ENCODE results near the gene MMD2. TPM values are rescaled to one million over a fixed set of nuclear protein-coding genes. Genes with fewer than 3 reads are reported as not detected.

Gene MMD2
- total and polyA plus RNA-seq, 2 donors (not counting 1 experiment from before 2014, with no cell fraction given): not detected

- DNase-seq (ENCODE audit: low read depth in 2 of 2): no peak
- H3K4me2 ChIP-seq (ENCODE audit: extremely low read depth, insufficient read depth, low read length): no peak overlapping the region
- no peak overlapping the region for H3K9ac ChIP-seq (ENCODE audit: insufficient read depth, low read length)
- peaks cover 6% of the 10 kb centered on the region for H3K36me3 ChIP-seq (ENCODE audit: control insufficient read depth, insufficient read depth, low read length)
- no peaks in the 10 kb centered on the region for H3K79me2 ChIP-seq (ENCODE audit: control insufficient read depth, insufficient read depth, low read length)
- H3K9me3 ChIP-seq (ENCODE audit: control insufficient read depth, insufficient read depth, low read depth, low read length): no peaks in the 10 kb centered on the region
- H3K27ac ChIP-seq (ENCODE audit: insufficient read depth, low read length): no peak overlapping the region
- no peak overlapping the region for H2AFZ ChIP-seq (ENCODE audit: low read length)
- no peak for TF ChIP-seq EZH2 (IDR thresholded peaks at IDR 0.05; ENCODE audit: low read length, missing control alignments)
- TF ChIP-seq, protein P1, sequence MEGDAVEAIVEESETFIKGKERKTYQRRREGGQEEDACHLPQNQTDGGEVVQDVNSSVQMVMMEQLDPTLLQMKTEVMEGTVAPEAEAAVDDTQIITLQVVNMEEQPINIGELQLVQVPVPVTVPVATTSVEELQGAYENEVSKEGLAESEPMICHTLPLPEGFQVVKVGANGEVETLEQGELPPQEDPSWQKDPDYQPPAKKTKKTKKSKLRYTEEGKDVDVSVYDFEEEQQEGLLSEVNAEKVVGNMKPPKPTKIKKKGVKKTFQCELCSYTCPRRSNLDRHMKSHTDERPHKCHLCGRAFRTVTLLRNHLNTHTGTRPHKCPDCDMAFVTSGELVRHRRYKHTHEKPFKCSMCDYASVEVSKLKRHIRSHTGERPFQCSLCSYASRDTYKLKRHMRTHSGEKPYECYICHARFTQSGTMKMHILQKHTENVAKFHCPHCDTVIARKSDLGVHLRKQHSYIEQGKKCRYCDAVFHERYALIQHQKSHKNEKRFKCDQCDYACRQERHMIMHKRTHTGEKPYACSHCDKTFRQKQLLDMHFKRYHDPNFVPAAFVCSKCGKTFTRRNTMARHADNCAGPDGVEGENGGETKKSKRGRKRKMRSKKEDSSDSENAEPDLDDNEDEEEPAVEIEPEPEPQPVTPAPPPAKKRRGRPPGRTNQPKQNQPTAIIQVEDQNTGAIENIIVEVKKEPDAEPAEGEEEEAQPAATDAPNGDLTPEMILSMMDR (conservative IDR thresholded peaks at IDR 0.05 in 1 of 2, IDR thresholded peaks at IDR 0.05 in 1 of 2; ENCODE audit: low read depth in 1 of 2, low read length in 2 of 2): no peak
- no peaks in the 10 kb centered on the region for H3K27me3 ChIP-seq (ENCODE audit: control insufficient read depth, insufficient read depth, low read length)
- H3K4me3 ChIP-seq (replicated peaks in 1 of 4; ENCODE audit: control extremely low read depth in 1 of 4, insufficient read depth in 1 of 4, low read depth in 3 of 4, low read length in 4 of 4): no peak overlapping the region
- no peaks in the 10 kb centered on the region for H4K20me1 ChIP-seq (ENCODE audit: control insufficient read depth, extremely low read depth, insufficient read depth, low read length)
- no peaks in the 10 kb centered on the region for H3K4me1 ChIP-seq (ENCODE audit: control insufficient read depth, extremely low read depth, insufficient read depth, low read length)
Observed at GRCh38 chr7:5001003-5001402, 42.0 kb upstream of the MMD2 start.

- no peak for DNase-seq (ENCODE audit: low read depth in 2 of 2)
- H3K27me3 ChIP-seq (ENCODE audit: control insufficient read depth, insufficient read depth, low read length): no peaks in the 10 kb centered on the region
- TF ChIP-seq, protein P1 (conservative IDR thresholded peaks at IDR 0.05 in 1 of 2, IDR thresholded peaks at IDR 0.05 in 1 of 2; ENCODE audit: low read depth in 1 of 2, low read length in 2 of 2): no peak
- no peak for TF ChIP-seq EZH2 (IDR thresholded peaks at IDR 0.05; ENCODE audit: low read length, missing control alignments)
- no peaks in the 10 kb centered on the region for H4K20me1 ChIP-seq (ENCODE audit: control insufficient read depth, extremely low read depth, insufficient read depth, low read length)
- peaks cover 9% of the 10 kb centered on the region for H3K36me3 ChIP-seq (ENCODE audit: control insufficient read depth, insufficient read depth, low read length)
- H3K4me2 ChIP-seq (ENCODE audit: extremely low read depth, insufficient read depth, low read length): no peak overlapping the region
- no peaks in the 10 kb centered on the region for H3K4me1 ChIP-seq (ENCODE audit: control insufficient read depth, extremely low read depth, insufficient read depth, low read length)
- no peak overlapping the region for H2AFZ ChIP-seq (ENCODE audit: low read length)
- no peaks in the 10 kb centered on the region for H3K79me2 ChIP-seq (ENCODE audit: control insufficient read depth, insufficient read depth, low read length)
- no peak overlapping the region for H3K9ac ChIP-seq (ENCODE audit: insufficient read depth, low read length)
- no peak overlapping the region for H3K4me3 ChIP-seq (replicated peaks in 1 of 4; ENCODE audit: control extremely low read depth in 1 of 4, insufficient read depth in 1 of 4, low read depth in 3 of 4, low read length in 4 of 4)
- no peak overlapping the region for H3K27ac ChIP-seq (ENCODE audit: insufficient read depth, low read length)
- H3K9me3 ChIP-seq (ENCODE audit: control insufficient read depth, insufficient read depth, low read depth, low read length): no peaks in the 10 kb centered on the region
Observed at GRCh38 chr7:4999369-4999950, 40.5 kb upstream of the MMD2 start.

- DNase-seq (ENCODE audit: low read depth in 2 of 2): no peak
- Histone ChIP-seq H3K27ac (ENCODE audit: insufficient read depth, low read length) (no peak overlapping the region), H3K4me2 (ENCODE audit: extremely low read depth, insufficient read depth, low read length) (no peak overlapping the region), H3K9ac (ENCODE audit: insufficient read depth, low read length) (no peak overlapping the region), H3K27me3 (ENCODE audit: control insufficient read depth, insufficient read depth, low read length) (no peaks in the 10 kb centered on the region), H3K79me2 (ENCODE audit: control insufficient read depth, insufficient read depth, low read length) (no peaks in the 10 kb centered on the region), H3K4me1 (ENCODE audit: control insufficient read depth, extremely low read depth, insufficient read depth, low read length) (no peaks in the 10 kb centered on the region), H2AFZ (ENCODE audit: low read length) (no peak overlapping the region), H3K36me3 (ENCODE audit: control insufficient read depth, insufficient read depth, low read length) (peaks cover 10% of the 10 kb centered on the region), H3K9me3 (ENCODE audit: control insufficient read depth, insufficient read depth, low read depth, low read length) (no peaks in the 10 kb centered on the region), H3K4me3 (replicated peaks in 1 of 4; ENCODE audit: control extremely low read depth in 1 of 4, insufficient read depth in 1 of 4, low read depth in 3 of 4, low read length in 4 of 4) (no peak overlapping the region), H4K20me1 (ENCODE audit: control insufficient read depth, extremely low read depth, insufficient read depth, low read length) (no peaks in the 10 kb centered on the region)
- TF ChIP-seq EZH2 (IDR thresholded peaks at IDR 0.05; ENCODE audit: low read length, missing control alignments): no peak
- TF ChIP-seq, protein P1 (conservative IDR thresholded peaks at IDR 0.05 in 1 of 2, IDR thresholded peaks at IDR 0.05 in 1 of 2; ENCODE audit: low read depth in 1 of 2, low read length in 2 of 2): no peak
Observed at GRCh38 chr7:4998910-4999309, 39.9 kb upstream of the MMD2 start.

All from fibroblast of lung (primary cell).